ENCODE measurements around the gene ABCC4.
"Not testable (repeated sequence)": the region's sequence is repeated elsewhere in the genome, so short reads cannot be mapped to it uniquely, and the experiment has no call there.

ABCC4 gene

DNA sequence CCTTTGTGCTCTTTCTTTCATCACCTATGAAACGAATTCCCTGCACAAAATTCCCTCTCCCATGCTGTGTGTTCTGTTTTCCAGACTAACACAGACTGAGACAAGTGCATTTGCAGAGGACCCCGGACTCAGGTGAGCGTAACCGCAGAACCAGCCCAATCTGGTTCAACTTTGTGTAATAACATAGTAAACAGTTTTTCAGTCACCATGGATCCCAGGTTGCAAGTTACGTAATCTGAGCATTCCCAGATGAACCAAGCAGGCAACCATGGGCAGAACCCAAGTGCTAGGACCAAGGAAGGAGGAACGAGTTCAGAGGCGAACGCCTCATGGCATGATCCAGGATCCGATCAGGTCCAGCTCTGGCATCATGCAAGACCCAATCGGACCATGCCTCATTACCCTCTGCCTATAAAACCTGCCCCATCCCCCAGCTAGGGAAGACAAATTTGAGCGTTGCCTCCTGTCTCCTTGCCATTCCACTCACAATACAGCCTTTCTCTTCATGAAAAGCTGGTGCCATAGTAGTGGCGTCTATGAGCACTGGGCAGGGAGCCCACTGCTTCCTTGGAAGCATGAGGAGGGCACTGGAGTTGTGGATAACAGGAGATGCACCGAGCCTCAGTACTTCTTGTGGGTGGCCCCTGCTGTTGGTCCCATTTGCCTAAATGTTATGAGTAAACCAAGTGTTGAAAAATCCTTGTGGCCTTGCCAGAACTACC, 107.6 kb downstream of the ABCC4 start:
- no peak for DNase-seq

DNA sequence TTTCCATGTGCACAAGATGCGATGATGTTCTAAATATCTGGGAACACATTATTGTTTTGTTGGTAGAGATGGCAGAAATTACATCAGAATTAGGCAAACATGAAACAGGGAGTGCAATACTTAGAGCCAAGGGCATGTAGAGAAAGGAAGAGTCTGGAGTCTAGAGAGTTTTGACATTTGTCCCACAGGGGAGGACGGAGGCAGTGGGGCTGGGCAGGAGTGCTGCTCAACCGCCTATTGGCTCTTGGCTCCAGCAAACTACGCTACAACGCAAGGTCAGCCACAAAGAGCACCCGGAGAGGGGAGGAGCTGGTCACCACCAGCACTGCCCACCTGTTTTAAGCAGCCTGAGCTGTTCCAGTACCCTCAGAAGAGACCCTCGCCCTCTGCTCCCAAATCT, 108.3 kb downstream of the ABCC4 start:
- DNase-seq = no peak

- DNase-seq = not testable (repeated sequence)
These were observed 108.7 kb downstream of the ABCC4 start for GRCh38 chr13:95192564-95192945.

DNA sequence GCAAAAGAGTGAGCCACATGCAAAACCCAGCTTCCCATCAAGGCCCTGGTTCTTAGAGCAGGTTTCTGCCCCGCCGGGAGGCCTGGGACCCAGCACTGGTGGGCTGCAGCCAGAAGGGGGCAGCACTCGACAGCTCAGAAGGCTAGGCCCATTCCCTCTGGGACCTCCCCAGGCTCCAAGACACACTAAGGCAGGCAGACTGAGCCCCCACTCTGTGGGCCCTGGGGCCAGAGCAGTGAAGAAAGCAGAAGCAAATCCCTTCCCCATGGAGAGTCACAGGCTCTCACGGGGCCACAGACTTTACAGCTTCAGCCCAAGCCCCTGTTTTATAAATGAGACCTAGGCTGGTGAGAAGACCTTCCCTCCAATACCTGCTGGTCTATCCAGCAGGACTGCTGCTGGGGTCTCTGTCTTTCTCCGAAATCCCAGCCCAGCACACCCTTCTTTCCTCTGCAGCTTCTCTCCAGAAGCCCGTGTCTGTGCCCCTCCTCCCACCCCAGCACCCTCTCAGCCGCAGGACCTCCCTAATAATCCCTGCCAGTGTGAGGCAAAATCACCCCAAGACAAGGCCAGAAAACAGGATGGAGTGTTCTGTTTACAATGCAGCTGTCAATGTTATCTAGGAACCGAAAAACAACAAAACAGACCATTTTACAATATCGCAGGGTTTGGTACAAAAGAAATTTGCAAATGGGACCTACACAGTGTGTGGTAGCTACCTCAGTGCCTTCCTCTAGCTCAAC, 109.3 kb downstream of the ABCC4 start:
- DNase-seq = peak; percentile 78

GRCh38 chr13:95188128-95188527, 113.1 kb downstream of the ABCC4 start:
- DNase-seq = no peak

DNA sequence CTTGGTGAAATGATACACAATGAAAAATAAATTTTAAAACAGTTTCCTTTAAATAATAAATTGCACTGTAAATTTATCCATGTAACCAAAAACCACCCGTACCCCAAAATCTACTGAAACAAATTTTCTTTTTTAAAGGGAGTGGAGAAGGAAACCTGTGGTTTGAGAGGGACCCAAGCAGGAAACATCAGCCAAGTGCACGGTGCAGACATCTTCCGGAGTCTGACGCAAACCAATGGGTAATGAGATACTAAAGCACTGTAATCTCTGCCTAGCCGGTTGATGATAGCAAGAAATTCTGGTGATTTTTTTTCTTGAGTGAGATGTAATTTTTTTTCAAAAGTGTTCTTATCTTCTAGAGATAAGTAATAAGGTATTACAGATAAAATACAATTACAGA, 115.4 kb downstream of the ABCC4 start:
- DNase-seq = no peak

DNA sequence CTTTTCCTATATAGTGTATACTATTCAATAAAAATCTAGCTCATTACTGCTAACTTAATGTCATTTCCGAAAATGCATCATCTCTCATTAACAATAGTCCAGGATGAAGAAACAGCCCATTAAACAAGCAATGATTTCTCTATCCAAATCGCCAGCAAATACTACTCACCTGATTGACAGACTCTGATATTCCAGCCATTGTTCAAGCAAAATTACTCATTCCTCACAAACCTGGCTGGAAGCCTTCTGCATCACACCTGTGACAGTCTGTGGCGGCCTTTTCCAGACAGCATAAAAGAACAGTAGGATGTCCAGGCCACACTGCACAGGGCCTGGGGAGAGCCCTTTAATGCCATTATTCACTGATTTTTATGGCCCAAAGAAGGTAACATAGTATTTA, 115.9 kb downstream of the ABCC4 start:
- no peak for DNase-seq

DNA sequence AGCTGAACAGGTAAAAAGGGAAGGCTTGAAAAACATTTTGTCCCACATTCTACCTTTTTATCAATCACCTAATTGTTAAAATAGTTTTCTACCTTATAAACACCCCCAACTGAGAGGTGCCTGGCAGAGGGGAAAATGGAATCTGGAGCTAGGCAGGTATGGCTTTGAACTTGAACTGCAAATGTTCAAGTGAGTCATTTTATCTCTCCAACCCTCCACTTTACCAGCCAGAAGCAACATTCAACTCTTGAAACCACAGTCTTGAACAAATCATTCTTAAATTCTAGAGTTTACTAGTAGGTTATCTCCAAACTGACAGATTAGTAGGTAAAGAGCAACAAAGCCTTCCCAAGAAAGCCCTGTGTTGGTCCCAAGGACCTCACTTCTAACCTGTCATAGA, 116.9 kb downstream of the ABCC4 start:
- no peak for DNase-seq

DNA sequence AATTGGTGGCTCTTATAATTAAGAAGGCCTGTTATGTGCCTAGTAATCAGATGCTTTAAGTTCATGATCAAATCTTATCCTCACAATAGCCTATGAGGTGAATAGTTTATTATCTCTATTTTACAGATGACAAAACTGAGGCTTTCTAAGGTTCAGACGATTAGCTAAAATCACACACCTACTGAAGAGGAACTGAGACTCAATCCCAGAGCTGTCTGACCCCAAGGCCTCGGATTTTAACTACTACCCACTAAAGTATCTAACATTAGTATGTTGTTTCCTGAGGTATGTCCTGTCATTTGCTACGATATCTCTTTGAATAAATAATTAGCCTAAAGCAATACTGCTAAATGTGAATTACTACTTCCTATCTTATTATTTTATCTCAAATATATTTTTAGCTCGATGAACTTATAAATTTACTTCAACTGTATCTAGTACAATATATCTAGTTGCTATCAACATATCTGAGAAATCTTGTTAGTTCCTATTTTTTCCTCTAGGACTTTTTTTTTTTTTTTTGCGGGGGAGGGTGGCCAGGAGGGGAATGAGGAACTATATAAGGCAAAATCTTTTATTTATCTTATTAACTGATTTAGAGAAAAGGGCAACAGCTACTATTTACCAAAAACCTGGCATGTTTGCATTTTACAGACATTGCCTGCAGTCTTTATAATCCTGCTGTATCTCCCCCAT, 118.5 kb downstream of the ABCC4 start:
- no peak for DNase-seq

DNA sequence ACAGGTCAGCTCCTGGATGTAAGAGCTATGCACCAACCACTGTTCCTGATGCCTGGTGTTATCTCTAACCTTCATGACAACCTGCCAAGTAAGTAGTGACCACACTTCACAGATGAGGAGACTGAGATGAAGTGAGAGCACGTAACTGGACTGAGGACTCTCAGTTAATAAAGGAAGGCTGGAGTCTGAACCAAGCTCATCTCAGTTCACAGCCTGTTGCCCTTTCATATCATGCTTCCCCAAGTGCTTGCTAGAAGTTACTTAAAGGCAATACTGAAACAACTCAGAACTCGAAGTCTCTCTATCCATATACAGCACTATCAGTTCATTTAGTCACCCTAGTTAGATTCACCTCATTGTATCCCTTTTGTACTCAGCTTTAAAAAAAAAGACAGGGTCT, 119.7 kb downstream of the ABCC4 start:
- no peak for DNase-seq

DNA sequence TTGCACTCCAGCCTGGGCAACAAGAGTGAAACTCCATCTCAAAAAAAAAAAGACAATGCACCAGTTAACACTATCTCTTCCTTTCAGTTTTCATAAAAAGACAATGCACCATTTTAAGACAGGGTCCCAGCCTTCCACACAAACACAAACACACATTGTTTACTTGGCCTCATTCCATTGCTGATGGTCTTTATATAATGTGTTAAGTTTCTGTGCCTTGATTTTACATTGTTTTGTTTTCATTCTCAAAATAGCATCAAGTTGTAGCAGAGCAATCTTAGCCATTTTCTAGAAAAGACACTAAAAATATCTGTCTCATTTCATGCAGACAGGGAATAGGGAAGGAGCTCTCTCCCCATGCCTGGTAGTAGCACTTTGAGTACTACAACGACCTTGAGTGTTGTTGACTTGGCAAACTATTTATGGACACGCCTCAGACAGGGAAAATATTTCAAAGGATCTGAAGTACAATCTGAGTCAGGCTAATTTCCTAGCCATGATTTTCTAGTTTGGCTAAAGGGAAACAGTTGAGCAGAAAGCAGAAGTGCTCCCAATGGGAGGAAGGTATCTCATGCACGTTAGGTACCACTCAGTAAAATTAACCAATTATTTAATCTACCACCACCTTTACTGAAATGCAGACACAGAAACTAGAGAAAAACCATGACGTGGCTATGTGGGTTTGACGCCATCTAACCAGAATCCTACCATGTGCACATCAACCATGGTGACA, 120.6 kb downstream of the ABCC4 start:
- DNase-seq = no peak

- DNase-seq = no peak
These were observed 124.5 kb downstream of the ABCC4 start for GRCh38 chr13:95176611-95177259.

GRCh38 chr13:95174517-95174916, 126.7 kb downstream of the ABCC4 start:
- DNase-seq = peak; percentile 6

- no peak for DNase-seq
These were observed 133.1 kb downstream of the ABCC4 start for GRCh38 chr13:95168191-95168590.

DNA sequence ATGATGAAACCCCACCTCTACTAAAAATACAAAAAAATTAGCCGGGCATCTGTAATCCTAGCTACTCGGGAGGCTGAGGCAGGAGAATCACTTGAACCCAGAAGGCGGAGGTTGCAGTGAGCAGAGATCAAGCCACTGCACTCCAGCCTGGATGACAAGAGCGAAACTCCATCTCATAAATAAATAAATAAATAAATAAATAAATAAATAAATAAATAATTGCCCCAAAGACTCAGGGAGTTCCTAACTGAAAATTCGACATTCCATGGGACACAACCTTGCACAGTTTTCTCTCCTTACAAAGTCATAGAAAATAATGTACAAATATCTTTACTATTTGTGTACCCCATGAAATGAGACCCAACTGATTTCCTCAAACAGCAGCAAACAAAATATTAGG, 134.2 kb downstream of the ABCC4 start:
- not testable (repeated sequence) for DNase-seq

DNA sequence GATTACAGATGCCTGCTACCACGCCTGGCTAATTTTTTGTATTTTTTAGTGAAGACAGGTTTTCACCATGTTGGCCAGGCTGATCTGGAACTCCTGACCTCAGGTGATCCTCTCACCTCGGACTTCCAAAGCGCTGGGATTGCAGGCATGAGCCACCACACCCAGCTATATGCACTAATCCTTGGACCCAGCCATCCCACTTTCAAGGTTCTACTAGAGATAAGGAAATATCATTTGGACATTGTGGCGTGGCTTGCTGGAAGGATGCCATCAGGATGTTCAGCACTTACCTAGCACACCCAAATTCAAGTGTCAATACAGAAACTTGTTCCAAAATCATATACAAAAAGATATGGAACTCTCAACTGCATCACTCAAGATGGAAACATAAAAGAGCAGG, 136.4 kb downstream of the ABCC4 start:
- DNase-seq = no peak

DNA sequence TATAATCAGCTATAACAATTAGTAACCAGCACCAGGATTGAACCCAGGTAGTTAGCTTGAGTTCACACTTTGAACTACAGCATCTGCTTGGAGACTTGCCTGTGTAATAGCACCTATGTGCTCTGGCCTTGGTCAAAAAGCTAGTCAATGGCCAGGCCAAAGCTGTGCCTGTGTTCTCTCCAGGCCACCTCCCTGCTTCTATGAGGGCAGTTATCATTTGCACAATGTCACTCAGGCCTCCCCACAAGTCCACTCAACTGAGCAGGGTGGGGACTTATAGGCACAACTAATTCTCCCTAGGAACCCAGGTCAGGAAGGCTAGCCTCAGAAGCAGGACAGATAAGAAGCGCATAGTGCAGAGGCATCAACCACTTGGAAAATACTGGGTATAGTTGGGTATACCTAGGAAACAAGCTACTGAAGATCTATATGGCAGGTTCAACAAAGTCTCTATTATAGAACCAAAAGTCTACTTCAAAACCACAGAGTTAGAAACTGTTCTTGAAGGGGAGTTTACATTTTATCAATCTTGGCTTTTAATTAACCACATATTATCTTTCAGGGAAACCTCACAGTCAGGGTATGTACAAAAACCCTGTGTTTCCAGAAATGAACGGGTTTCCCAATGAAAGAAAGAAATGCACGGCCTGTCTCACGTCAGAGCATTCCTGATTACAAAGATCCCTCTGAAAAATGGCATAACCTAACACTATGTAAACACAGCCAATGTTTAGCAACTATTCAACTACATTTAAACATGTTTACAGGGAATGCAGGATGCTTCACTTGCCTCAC, 140.9 kb downstream of the ABCC4 start:
- DNase-seq = no peak

DNA sequence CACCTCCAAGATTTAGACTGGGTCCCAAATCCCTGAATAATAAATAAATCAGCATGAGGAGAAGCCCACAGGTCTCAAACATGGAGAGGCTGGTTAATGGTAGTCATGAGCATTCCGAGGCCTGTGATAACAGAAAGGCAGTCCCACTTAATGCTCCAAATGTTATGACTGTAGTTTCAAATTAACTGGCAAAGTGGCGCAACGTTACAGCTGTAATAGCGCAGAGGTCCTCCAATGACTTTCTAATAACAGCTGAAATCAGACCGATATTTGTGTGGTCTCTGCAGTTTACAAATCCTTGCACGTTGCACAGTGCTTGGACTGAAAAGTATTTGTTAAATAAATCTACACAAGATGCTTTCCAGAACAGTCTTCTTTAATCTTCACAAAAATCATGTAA, 141.8 kb downstream of the ABCC4 start:
- DNase-seq = no peak

GRCh38 chr13:95156208-95156607, 145.0 kb downstream of the ABCC4 start:
- peak; percentile 3 for DNase-seq

DNA sequence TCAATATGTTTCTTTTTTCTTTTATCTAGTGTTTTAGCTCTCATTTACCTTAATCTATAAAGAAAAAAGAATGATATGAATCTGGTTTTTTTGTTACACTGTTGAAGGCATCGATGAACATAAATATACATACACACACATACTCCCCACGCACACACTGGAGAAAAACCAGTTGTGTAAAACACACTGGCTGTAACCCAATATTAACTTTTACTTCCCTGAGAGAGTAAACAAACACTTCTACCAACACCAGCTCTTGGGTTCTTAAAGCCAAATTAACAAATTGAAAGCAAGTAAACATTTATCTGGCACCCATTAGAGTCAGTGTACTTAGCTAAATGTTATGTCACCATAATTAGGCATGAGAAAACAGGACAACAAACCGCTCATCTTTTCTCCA, 145.7 kb downstream of the ABCC4 start:
- peak; percentile 22 for DNase-seq

DNA sequence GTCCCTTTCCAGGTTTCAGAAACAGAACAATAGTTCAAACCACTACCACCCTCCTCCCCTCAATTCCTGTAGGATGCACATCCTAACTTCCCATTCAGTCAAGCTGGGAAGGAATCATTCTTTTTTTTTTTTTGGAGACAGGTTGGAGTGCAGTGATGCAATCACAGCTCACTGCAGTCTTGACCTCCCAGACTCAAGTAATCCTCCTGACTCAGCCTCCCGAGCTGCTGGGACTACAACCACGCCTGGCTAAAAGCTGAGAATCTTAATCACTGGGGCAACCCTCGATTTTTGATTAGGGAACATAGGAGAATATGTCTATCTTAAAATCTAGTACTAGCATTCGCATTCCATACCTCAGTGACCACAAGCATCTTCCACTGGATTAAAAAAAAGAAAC, 146.2 kb downstream of the ABCC4 start:
- no peak for DNase-seq

DNA sequence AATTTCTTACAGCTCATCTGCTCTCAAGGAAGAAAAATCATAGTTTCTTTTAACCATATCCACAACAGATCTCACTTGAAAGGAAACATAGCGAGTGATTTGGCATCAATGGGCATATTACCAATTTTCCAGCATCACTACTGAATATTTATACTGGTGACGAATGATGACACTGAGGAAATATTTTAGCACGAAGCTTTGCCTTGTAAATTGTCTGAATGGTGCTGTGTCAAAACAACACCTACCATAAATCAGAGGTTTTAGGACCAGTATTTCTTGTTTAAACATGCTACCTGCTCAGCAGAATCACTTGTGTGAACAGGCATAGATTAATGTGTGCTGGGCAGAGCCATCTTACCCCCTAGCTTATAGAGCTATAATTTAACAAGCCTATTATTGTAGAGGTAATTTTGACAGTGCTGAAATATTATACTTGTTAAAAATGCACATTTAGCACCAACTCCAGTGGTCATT, 146.8 kb downstream of the ABCC4 start:
- peak; percentile 38 for DNase-seq

All from NCI-H1436 (cell line).